DMS 273 (cell line): Measurements from ENCODE around the gene MCC.
"Not testable (repeated sequence)": the region's sequence is repeated elsewhere in the genome, so short reads cannot be mapped to it uniquely, and the experiment has no call there.

Experiments
- DNase-seq: peaks from one replicate; lab custom pipeline; 2025; ENCODE audit not compliant: unreplicated experiment; lab: John Stamatoyannopoulos, UW

The MCC gene

DNA sequence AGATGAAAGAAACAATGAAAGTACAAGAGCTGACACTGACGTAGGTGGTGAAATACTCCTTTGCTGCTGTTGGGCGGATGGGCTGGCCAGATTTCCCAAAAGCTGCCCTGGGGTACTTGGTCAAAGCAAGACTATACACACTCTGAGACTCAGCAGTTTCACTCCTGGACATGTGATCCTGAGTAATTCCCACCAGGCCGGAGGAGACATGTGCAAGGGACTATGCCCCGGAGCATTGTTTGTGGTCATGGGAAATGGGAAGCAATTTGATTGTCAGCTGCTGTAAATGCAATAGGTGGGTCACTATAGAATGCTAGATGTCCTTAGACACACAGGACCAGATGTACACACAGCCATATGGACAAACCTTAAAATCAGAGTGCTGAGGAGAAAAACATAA lies 395.6 kb downstream of the MCC start:
- DNase-seq, result peak; percentile 19

- DNase-seq, result no peak
Measured at GRCh38 chr5:113091622-113092021, 396.6 kb downstream of the MCC start.

- peak; percentile 93 for DNase-seq
Measured at GRCh38 chr5:113090336-113091106, 397.7 kb downstream of the MCC start.

DNA sequence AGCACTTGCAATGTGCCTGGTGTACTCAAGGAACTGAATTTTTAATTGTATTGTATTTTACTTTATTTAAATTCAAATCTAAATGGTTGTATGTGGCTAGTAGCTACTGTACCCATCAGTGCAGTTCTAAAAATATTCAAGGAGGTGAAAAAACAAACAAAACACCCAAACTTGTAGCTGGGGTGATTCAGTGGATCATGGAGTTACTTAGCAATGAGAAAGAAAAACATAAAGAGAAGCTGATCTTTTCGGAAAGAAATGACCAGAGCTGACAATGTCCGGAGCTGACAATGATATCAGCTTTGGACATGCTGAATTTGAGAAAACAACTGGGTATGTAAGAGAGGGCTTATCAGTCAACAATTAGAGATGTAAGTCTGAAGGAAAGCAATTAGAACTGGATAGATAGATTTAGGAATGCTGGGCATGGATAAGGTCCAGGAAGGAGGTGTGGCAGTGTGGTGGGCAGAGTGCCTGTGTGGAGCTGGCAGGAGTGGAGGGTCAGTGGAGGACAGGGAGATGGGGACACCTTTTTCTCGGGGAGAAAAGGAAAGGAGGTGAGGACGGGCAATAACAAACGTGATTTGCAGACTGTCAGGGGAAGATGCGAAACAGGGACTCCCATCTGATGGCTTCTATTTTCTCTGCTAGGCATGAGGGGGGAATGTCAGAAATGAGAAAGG lies 398.5 kb downstream of the MCC start:
- DNase-seq, result no peak

- peak; percentile 56 for DNase-seq
Measured at GRCh38 chr5:113087976-113088514, 400.2 kb downstream of the MCC start.

DNA sequence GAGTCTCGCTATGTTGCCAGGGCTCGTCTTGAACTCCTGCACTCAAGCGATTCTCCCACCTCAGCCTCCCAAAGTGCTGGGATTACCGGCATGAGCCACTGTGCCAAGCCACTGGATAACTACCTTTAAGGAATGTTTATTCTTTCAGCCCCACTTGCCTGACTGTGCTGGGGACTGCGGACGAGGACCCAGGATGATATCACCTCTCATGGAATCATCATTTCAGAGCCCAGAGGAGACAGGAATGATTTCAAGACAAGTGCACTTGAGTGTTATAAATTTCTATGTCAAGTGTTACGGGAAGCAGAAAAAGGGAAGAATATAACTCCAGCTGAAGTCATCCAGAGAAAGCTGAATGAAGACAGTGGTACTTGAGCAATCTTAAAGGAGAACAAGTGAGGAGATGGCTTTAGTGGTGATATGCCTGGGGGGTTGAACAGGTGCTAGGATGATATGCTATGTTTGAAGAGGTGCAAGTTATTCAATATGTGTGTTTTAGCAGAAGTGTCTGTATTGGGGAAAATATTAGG lies 402.3 kb downstream of the MCC start:
- no peak for DNase-seq

- no peak for DNase-seq
Measured at GRCh38 chr5:113085084-113085414, 403.2 kb downstream of the MCC start.

- peak; percentile 20 for DNase-seq
Measured at GRCh38 chr5:113084402-113085083, 403.7 kb downstream of the MCC start.

DNA sequence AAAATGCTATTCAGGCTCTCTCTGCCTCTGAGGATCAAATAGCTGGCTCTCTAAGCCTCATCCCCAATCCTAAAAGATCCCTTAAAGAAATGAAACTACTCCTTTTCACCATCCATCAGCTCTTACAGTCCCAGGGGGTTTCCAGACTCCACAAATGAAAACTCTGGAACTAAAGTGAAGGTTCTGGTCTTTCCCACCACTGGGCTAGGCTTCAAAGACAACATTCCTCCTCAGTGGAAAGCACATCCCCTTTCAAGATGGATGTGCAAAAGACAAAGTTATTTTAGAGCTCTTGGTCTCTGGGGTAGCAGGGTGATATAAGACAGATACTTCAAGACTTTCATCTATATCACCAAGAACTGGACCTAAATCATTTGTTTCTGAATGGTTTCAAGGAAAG lies 404.8 kb downstream of the MCC start:
- no peak for DNase-seq

GRCh38 chr5:113082547-113082905 lies 405.7 kb downstream of the MCC start:
- no peak for DNase-seq

DNA sequence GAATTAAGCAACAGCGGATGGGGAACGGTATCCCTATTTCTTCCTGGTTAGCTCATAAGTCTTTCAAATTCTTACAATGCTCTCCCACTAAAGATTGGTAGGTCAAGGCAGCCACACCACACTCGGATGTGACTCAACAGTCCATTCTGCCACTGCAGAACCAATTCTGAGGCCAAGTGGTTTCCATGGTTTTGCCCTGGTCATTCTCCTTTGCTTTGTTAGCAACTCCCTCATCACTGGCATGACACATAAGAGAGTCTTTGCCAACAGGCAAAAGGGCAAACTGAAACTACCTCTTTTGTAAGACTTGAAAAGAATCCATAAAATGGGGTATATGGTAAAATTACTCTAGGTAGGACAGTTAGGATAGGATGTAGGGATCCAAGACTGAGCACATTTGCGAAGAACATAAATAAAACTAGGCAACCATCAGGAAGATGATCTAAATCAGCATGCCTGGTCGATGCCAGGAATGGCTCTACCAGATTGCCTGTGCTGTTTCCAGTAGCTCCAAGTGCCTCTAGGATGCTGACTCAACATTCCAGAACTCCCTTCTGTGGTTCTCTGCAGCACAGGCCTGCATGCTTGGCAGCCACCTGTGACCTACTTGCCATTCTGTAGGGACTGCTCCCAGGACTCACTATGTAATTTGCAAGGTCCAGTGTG lies 406.2 kb downstream of the MCC start:
- DNase-seq, result no peak

DNA sequence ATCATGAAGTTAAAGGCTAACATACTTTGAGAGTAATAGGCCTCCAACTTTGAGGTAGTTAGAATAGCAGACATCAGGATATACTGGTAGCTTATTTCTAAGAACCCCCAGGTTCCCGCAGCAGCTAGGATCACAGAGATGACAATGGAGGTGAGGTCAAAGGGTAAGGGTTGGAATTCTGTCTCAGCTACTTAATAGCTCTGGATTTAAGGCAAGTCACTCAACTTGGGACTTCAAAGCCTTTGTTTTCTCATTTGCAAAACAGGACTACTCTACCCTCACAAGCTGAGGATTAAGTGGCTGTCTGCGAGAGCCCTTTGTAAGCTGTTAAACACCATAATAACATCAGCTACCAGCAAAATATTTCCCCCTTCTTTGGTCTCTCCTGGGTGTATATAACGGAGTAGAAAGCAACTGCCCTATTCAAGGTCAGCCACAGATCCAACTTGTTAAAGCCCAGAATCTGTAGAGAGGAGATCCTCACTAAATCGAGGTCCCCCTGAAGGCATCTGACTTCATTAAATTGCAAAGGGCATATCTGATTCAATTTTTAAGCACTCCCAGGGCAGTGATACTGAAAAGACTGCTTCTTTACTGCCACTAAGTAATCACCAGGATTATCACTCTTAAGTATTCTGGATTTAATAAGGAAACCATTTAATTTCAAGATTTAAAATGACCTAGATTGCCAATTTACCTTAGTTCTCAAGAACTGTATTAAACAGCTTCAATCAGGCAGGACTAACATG lies 407.0 kb downstream of the MCC start:
- no peak for DNase-seq

GRCh38 chr5:113076649-113077048 lies 411.6 kb downstream of the MCC start:
- not testable (repeated sequence) for DNase-seq

DNA sequence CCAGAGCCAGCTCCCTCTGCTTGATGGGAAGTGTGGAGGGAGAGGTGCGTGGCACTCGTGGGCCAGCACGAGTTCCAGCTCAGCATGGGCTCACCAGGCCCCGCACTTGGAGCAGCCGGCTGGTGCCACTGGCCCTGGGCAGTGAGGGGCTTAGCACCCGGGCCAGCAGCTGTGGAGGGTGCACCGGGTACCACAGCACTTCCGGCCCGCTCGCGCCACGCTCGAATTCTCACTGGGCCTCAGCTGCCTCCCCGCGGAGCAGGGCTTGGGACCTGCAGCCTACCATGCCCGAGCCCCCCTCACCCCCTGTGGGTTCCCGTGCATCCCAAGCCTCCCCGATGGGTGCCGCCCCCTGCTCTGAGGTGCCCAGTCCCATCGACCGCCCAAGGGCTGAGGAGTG lies 413.2 kb downstream of the MCC start:
- DNase-seq, result no peak

DNA sequence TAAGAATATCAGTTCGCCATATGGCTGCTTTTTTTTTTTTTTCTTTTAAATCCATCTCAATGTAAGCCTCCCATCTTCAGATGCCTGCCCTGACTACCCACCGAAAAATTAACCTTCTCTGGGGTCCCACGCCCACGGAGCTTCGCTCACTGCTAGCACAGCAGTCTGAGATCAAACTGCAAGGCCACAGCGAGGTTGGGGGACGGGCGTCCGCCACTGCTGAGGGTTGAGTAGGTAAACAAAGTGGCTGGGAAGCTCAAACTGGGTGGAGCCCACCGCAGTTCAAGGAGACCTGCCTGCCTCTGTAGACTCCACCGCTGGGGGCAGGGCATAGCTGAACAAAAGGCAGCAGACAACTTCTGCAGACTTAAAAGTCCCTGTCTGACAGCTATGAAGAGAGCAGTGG lies 414.6 kb downstream of the MCC start:
- not testable (repeated sequence) for DNase-seq

- DNase-seq, result no peak
Measured at GRCh38 chr5:113071401-113071800, 416.9 kb downstream of the MCC start.

- no peak for DNase-seq
Measured at GRCh38 chr5:113070901-113071300, 417.4 kb downstream of the MCC start.

DNA sequence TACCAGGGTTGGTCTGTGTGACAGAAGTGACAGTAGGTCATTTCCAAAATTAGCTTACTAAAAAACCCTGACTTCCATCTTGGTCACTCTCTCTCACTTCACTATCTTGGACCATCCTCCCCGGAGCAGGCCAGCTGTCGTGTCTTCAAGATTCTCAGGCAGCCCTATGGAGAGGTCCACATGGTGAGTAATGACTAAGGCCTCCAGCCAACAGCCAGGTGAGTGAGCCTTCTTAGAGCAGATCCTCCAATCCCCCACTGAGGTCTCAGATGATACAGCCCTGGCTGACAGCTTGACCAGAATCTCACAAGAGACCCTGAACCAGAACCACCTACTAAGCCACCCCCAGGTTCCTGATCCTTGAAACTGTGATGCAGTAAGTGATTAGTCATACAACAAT lies 419.7 kb downstream of the MCC start:
- DNase-seq, result peak; percentile 55

DNA sequence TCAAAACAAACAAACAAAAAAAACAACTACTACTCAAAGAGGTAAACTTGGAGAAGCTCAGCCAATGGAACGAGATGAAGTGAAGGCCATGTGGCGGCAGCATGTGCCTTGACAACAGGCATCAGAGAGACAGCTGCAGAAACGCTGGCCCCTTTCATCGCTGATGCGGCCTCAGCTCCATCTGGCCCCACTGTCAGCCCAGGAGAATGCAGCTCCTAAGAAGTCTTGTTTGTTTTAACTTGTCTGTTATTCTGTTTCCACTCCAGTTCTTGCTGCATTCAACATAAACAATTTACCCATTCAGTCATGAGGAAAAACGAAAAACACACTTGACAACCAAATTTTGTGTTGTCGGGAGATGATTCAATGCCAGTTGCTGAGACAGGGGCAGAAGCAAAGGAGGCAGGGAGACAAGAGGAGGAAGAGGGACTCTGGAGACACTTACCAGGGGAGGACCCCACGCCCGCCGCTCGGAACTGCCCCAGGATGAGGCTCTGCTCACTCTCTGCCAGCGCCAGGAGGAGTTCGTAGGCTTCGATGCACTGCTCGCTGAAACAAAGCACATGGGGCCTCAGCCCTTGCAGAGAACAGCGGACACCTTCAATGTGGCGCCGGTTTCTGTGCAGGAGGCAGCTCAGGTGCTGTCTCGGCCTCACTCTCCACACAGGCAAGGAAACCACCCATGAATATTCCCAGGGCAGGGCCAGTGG lies 420.5 kb downstream of the MCC start:
- DNase-seq, result peak; percentile 87

DNA sequence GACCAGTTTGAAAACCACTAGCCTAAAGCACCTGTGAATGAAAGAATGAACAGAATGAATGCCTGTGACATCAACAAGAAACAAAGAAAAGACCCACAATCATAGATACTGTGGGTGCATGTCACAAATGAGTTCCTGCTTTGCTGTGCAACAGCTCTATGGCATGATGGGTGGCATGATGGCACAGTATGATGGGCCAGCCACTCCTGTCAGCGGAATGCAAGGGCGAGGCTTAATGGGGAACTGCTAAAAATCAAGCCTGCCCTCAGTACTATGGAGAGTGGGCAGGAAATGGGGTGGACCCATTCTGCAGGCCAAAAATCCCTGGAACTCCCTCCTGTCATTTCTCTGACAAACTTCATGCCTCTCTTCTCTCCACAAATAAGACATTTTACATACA lies 422.6 kb downstream of the MCC start:
- DNase-seq, result no peak
